Body of pancreas (tissue), 4 donors: ENCODE measurements around the gene ELL2. TPM values are rescaled to one million over a fixed set of nuclear protein-coding genes. Genes with fewer than 3 reads are reported as not detected.
A peak's percentile ranks its signal among the peaks of the same experiment; 100 is the strongest.
"Not testable (repeated sequence)": the region's sequence is repeated elsewhere in the genome, so short reads cannot be mapped to it uniquely, and the experiment has no call there.

Source experiments
- ATAC-seq: fragments of 150-250 bp; one replicate; pipeline ENCODE4 v1.9.1; 2016
- DNase-seq, 4 donors: peaks; one replicate each; pipeline ENCODE4 v3.0.0-alpha.2; 2019
- H3K27ac ChIP-seq, 4 donors: fragments of 200-600 bp; sonication (generic); 1 replicate in 3 of 4; 2 replicates in 1 of 4; pipeline versions ENCODE4 v1.5.1 to v1.6.1; 2016 to 2019; ENCODE audit warnings: mild to moderate bottlenecking in 1 of 4, mixed read lengths in 1 of 4, moderate library complexity in 1 of 4
- H3K27me3 ChIP-seq, 2 donors: fragments of 200-600 bp; sonication (generic); one replicate each; pipeline ENCODE4 v1.6.0; 2016; ENCODE audit warnings: mild to moderate bottlenecking in 1 of 2
- H3K36me3 ChIP-seq, 2 donors: fragments of 200-600 bp; sonication (generic); replicated peaks in 1 of 2; 2 replicates each; pipeline ENCODE4 v1.5.1; 2016; ENCODE audit warnings: low read depth in 2 of 2; ENCODE audit not compliant: insufficient read depth in 1 of 2
- H3K4me1 ChIP-seq: fragments of 200-600 bp; sonication (generic); one replicate; pipeline ENCODE4 v1.6.0; 2016
- H3K4me3 ChIP-seq, 2 donors: fragments of 200-600 bp; sonication (generic); 1 replicate in 1 of 2; 2 replicates in 1 of 2; pipeline ENCODE4 v1.5.1; 2016 to 2019
- H3K9me3 ChIP-seq, 3 donors: fragments of 200-600 bp; sonication (generic); 1 replicate in 2 of 3; 2 replicates in 1 of 3; pipeline ENCODE4 v1.5.1; 2016
- CTCF ChIP-seq, 7 experiments: fragments of 450-650 bp in 4 of 7; fragments of 200-600 bp in 3 of 7; sonication (generic) in 3 of 7; IDR thresholded peaks; one replicate each; pipeline ENCODE4 v1.5.1; 2016 to 2019; ENCODE audit warnings: antibody characterized with exemption in 7 of 7
- POLR2A ChIP-seq, 3 donors: fragments of 450-650 bp; IDR thresholded peaks; one replicate each; pipeline ENCODE4 v1.6.1; 2016; ENCODE audit warnings: antibody characterized with exemption in 3 of 3, mild to moderate bottlenecking in 2 of 3
- WGBS, 2 donors: methylation state at CpG; one replicate each; pipeline ENCODE4 v1.1.5; 2017; 5-methylcytosine and 5-hydroxymethylcytosine counted together
- intact Hi-C: fragments of 100-400 bp; cut with DNase I; formaldehyde crosslinking; loops from one replicate; pipeline ENCODE4 v1.15.1; 2023
- total RNA-seq, 2 donors: library from RNA; depleted of rRNA; stranded (reverse); fragments of >200 nt; gene quantifications; one replicate each; pipeline ENCODE4 v1.1.0, GENCODE V29; 2016

Gene ELL2
- total RNA-seq, 2 donors from 2014 or later, result 100 to 104 TPM

- Histone ChIP-seq H3K9me3 (no peaks in the 10 kb centered on the region), H3K27ac (no peak overlapping the region), H3K36me3 (no peaks in the 10 kb centered on the region), H3K27me3 (no peaks in the 10 kb centered on the region), H3K4me3 (no peak overlapping the region), H3K4me1 (peaks cover 6% of the 10 kb centered on the region)
- intact Hi-C loops, result no loop called here
- ATAC-seq (peak; percentile 21), DNase-seq (no peak)
- TF ChIP-seq CTCF (IDR thresholded peaks at IDR 0.05) (no peak), POLR2A (IDR thresholded peaks at IDR 0.05) (no peak)
- WGBS, 2 donors, result 54 to 71% methylated on average over 6 of the region's 6 CpGs
Observed at GRCh38 chr5:95872346-95873268, 89.0 kb downstream of the ELL2 start.

- no peak for ATAC-seq
Observed at GRCh38 chr5:95871146-95871806, 90.4 kb downstream of the ELL2 start.

GRCh38 chr5:95870105-95870672 lies 91.5 kb downstream of the ELL2 start:
- peaks cover 6% of the 10 kb centered on the region for H3K4me1 ChIP-seq
- H3K4me3 ChIP-seq, result no peak overlapping the region
- intact Hi-C loops, result no loop called here
- no peaks in the 10 kb centered on the region for H3K36me3 ChIP-seq
- H3K27ac ChIP-seq, result peak overlapping the region in 2 of 4 donors; percentile 6 to 16
- ATAC-seq, result no peak
- H3K9me3 ChIP-seq, result no peaks in the 10 kb centered on the region
- DNase-seq, result no peak
- TF ChIP-seq CTCF (IDR thresholded peaks at IDR 0.05) (no peak), POLR2A (IDR thresholded peaks at IDR 0.05) (no peak)
- no peaks in the 10 kb centered on the region for H3K27me3 ChIP-seq
- 70 to 85% methylated on average over 1 of the region's 1 CpG for WGBS, 2 donors

More at GRCh38 chr5:95871146-95871806, 90.4 kb downstream of the ELL2 start:
- intact Hi-C loops, result no loop called here
- peaks cover 6% of the 10 kb centered on the region for H3K4me1 ChIP-seq
- H3K4me3 ChIP-seq, result no peak overlapping the region
- H3K27ac ChIP-seq, result no peak overlapping the region
- H3K36me3 ChIP-seq, result no peaks in the 10 kb centered on the region
- no peaks in the 10 kb centered on the region for H3K9me3 ChIP-seq
- WGBS, 2 donors, result 95 to 96% methylated on average over 9 of the region's 9 CpGs
- TF ChIP-seq POLR2A (IDR thresholded peaks at IDR 0.05) (no peak), CTCF (IDR thresholded peaks at IDR 0.05) (no peak)
- no peak for DNase-seq
- no peaks in the 10 kb centered on the region for H3K27me3 ChIP-seq

- intact Hi-C loops, H3K27me3 ChIP-seq, H3K4me3 ChIP-seq, H3K4me1 ChIP-seq, ATAC-seq, H3K9me3 ChIP-seq, H3K36me3 ChIP-seq: not testable (repeated sequence)
- peak in 1 of 4 donors; percentile 33 for DNase-seq
- H3K27ac ChIP-seq, result peak overlapping the region in 1 of 4 donors; percentile 16
- 62 to 79% methylated on average over 3 of the region's 3 CpGs for WGBS, 2 donors
Observed at GRCh38 chr5:95869173-95869855, 92.3 kb downstream of the ELL2 start.

GRCh38 chr5:95868136-95868535 lies 93.5 kb downstream of the ELL2 start:
- Histone ChIP-seq H3K4me3 (no peak overlapping the region), H3K27me3 (no peaks in the 10 kb centered on the region), H3K4me1 (peaks cover 5% of the 10 kb centered on the region), H3K9me3 (no peaks in the 10 kb centered on the region), H3K36me3 (no peaks in the 10 kb centered on the region), H3K27ac (no peak overlapping the region)
- ATAC-seq, result no peak
- DNase-seq, result no peak
- 96 to 98% methylated on average over 4 of the region's 4 CpGs for WGBS, 2 donors
- TF ChIP-seq POLR2A (IDR thresholded peaks at IDR 0.05) (no peak), CTCF (IDR thresholded peaks at IDR 0.05) (no peak)
- intact Hi-C loops, result no loop called here
